DMS153 (cell line): Measurements from ENCODE around the gene BTBD2.

Source experiments
- DNase-seq: peaks from one replicate; lab custom pipeline; 2025; lab: John Stamatoyannopoulos, UW

BTBD2 gene

GRCh38 chr19:2050991-2051772 lies 35.7 kb upstream of the BTBD2 start, which contains the start of gene MKNK2:
TSS of gene MKNK2 (minus strand) at chr19:2051244. CDS start at chr19:2050851, 393 bp downstream.
- DNase-seq: no peak

GRCh38 chr19:2050349-2050990 lies 35.0 kb upstream of the BTBD2 start:
- no peak for DNase-seq

- DNase-seq: no peak
These were observed 34.3 kb upstream of the BTBD2 start for GRCh38 chr19:2049741-2050348.

- no peak for DNase-seq
These were observed 33.6 kb upstream of the BTBD2 start for GRCh38 chr19:2048959-2049740.

GRCh38 chr19:2048104-2048958 lies 32.8 kb upstream of the BTBD2 start:
- no peak for DNase-seq

GRCh38 chr19:2047449-2048103 lies 32.1 kb upstream of the BTBD2 start:
- DNase-seq: no peak

DNA sequence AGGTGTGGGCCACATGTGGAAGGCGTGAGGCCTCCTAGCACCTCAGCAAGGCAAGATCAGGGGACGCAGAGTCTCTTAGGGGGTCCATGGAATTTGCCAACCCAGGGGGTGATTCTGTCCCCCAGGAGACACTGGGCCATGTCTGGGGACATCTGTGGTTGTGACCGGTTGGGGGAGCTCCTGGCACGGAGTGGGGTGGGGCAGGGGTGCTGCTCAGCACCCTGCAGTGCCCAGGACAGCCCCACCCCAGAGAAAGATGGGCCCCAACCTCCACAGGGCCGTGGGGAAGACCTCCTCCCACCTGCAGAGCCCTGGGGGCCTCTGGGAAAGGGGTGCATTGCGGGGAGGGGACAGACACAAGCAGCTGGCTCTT lies 31.5 kb upstream of the BTBD2 start:
- DNase-seq: no peak

GRCh38 chr19:2046046-2046907 lies 30.8 kb upstream of the BTBD2 start:
- no peak for DNase-seq

DNA sequence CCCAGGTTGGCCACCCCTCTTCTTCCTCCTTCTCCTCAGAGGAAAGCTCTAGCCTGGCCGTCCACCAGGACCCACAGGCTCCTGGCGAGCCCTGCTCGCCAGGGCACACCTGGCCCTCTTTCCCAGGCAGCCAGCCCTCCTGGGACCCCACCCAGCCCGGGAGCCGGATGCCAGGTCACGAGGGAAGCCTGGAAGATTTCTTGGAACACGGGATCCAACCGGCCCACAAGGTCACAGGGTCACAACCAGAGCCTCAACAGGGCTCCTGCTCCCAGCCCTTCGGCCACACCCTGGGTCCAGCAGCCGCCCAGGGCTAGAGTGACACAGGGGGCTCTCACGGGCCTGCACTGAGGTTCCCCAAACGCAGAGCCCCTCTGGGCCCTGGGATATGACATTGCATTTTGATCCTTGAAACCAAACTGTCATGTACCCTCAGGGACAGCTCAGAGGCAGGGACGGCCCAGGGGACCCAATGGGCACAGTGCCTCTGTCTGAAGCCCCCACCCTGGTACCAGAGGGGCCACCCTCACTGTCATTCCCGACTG lies 30.1 kb upstream of the BTBD2 start:
- no peak for DNase-seq

- no peak for DNase-seq
These were observed 29.4 kb upstream of the BTBD2 start for GRCh38 chr19:2044709-2045500.

GRCh38 chr19:2043961-2044708 lies 28.6 kb upstream of the BTBD2 start:
- DNase-seq: no peak

DNA sequence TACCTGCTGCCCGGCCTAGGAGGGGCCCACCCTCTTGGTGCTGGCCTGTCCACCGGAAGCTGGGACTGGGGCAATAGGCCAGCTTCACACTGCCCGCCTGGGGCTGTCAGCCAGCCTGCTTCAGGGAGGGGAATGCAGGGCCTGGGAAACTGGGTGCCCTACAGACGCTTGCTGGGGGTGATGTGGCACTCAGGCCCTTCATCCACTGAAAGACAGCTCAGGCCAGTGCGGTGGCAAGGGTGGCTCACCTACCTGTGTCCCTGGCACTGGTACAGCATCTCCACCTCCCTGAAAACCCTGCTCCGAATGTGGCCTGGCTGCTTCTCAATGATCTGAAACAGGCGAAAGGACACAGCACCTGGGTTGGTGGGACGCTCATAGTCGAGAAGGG lies 27.7 kb upstream of the BTBD2 start:
- no peak for DNase-seq

GRCh38 chr19:2042485-2043250 lies 27.2 kb upstream of the BTBD2 start:
- no peak for DNase-seq

DNA sequence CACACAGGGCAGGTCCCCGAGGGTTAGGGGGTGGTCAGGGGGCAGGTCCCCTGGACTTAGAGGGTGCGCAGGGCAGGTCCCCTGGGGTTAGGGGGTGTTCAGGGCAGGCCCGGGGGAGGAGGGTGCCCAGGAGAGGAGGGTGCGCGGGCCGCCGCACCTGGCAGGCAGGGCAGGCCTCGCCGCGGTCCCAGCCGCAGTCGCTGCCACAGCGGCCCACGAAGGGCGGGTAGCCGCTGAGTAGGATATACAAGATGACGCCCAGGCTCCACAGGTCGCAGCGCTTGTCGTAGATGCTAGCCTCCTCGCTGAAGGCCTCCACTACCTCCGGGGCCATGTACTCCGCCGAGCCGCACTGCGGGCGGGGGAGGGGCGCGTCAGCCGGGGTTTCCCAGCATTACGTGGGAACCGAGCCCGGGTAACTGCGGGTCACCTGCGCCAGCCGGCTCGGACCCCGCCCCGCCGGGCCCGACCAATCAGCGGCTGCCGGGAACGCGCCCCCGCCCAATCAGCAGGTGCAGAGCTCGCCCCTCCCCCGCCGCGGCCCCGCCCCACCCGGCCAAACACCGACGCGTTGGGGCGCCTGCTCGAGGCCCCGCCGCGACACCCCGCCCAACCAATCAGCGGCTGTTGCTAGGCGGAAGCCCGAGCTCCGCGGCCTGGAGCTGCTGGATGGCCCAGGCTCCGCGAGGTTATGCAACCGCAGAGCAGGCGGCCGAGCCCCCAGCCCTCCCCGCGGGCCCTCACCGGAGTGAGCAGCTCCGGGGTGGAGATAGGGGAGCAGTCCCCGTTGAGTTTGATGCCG lies 26.4 kb upstream of the BTBD2 start:
- DNase-seq: peak; percentile 75

GRCh38 chr19:2041433-2041682 lies 25.8 kb upstream of the BTBD2 start:
- DNase-seq: no peak

GRCh38 chr19:2040647-2041432 lies 25.3 kb upstream of the BTBD2 start:
- DNase-seq: no peak
